GM23338 (cell line): ENCODE results near the gene PPP1R3A. TPM values are rescaled to one million over a fixed set of nuclear protein-coding genes. Genes with fewer than 3 reads are reported as not detected.

Experiments used
- ATAC-seq: fragments of 200-7000 bp; cut with Tn5 transposase; 3 replicates; pipeline ENCODE4 v1.9.1; 2020
- DNase-seq: peaks from one replicate; pipeline ENCODE4 v3.0.0-alpha.2; 2015; ENCODE audit warnings: low spot score
- H2AFZ ChIP-seq: fragments of 200-600 bp; sonication (generic); 2 replicates; pipeline ENCODE4 v1.8.0; 2016; ENCODE audit warnings: antibody characterized with exemption, mild to moderate bottlenecking, moderate library complexity
- H3F3A ChIP-seq: fragments of 200-600 bp; sonication (generic); replicated peaks from 2 replicates; pipeline ENCODE4 v1.8.0; 2017; ENCODE audit warnings: antibody characterized with exemption, mixed run types, low read depth
- H3K27ac ChIP-seq: fragments of 200-600 bp; sonication (generic); 2 replicates; pipeline ENCODE4 v1.6.1; 2016; ENCODE audit warnings: low read depth
- H3K27me3 ChIP-seq: fragments of 200-600 bp; sonication (generic); 2 replicates; pipeline ENCODE4 v1.8.0; 2016; ENCODE audit warnings: mild to moderate bottlenecking, mixed run types, moderate library complexity; ENCODE audit not compliant: insufficient read depth
- H3K36me3 ChIP-seq: fragments of 200-600 bp; sonication (generic); 2 replicates; pipeline ENCODE4 v1.8.0; 2016; ENCODE audit warnings: mild to moderate bottlenecking; ENCODE audit not compliant: insufficient read depth
- H3K4me1 ChIP-seq: fragments of 200-600 bp; sonication (generic); 2 replicates; pipeline ENCODE4 v1.8.0; 2016; ENCODE audit warnings: mild to moderate bottlenecking, moderate library complexity; ENCODE audit not compliant: insufficient read depth
- H3K4me2 ChIP-seq: fragments of 200-600 bp; sonication (generic); 2 replicates; pipeline ENCODE4 v1.7.1; 2017; ENCODE audit warnings: mixed run types
- H3K4me3 ChIP-seq: fragments of 200-600 bp; sonication (generic); 2 replicates; pipeline ENCODE4 v1.6.1; 2016; ENCODE audit warnings: mixed run types
- H3K79me2 ChIP-seq: fragments of 200-600 bp; sonication (generic); replicated peaks from 2 replicates; pipeline ENCODE4 v1.8.0; 2017; ENCODE audit warnings: mild to moderate bottlenecking; ENCODE audit not compliant: insufficient read depth
- H3K9me2 ChIP-seq: fragments of 200-600 bp; sonication (generic); 2 replicates; pipeline ENCODE4 v1.8.0; 2017; ENCODE audit not compliant: insufficient read depth
- H4K20me1 ChIP-seq: fragments of 200-600 bp; sonication (generic); replicated peaks from 2 replicates; pipeline ENCODE4 v1.8.0; 2017; ENCODE audit warnings: mild to moderate bottlenecking; ENCODE audit not compliant: insufficient read depth
- H3K27ac Mint-ChIP-seq: 2 replicates; pipeline ENCODE4 v1.8.0; 2020; ENCODE audit warnings: inconsistent platforms, mild to moderate bottlenecking, moderate library complexity, mixed read lengths
- H3K27me3 Mint-ChIP-seq: 3 replicates; pipeline ENCODE4 v1.8.0; 2022; ENCODE audit warnings: low read depth, mild to moderate bottlenecking, moderate library complexity, mixed read lengths, inconsistent platforms; ENCODE audit not compliant: insufficient read depth, poor library complexity
- H3K36me3 Mint-ChIP-seq: 3 replicates; pipeline ENCODE4 v1.8.0; 2021; ENCODE audit warnings: low read depth, mild to moderate bottlenecking, inconsistent platforms, moderate library complexity, mixed read lengths
- H3K4me1 Mint-ChIP-seq: 3 replicates; pipeline ENCODE4 v1.8.0; 2020; ENCODE audit warnings: mild to moderate bottlenecking, inconsistent platforms, mixed read lengths
- H3K4me3 Mint-ChIP-seq: 3 replicates; pipeline ENCODE4 v1.8.0; 2021; ENCODE audit warnings: moderate library complexity, mild to moderate bottlenecking, inconsistent platforms, mixed read lengths
- H3K9me3 Mint-ChIP-seq: 3 replicates; pipeline ENCODE4 v1.8.0; 2020; ENCODE audit warnings: moderate library complexity, mild to moderate bottlenecking, inconsistent platforms, mixed read lengths
- CREB1 ChIP-seq: fragments of 250-450 bp; sonication (Bioruptor Pico); IDR thresholded peaks from 2 replicates; pipeline ENCODE4 v1.5.0; 2020; ENCODE audit warnings: low read depth, mild to moderate bottlenecking, moderate library complexity
- CTCF ChIP-seq, 2 experiments: fragments of 200-600 bp in 1 of 2; sonication (generic) in 1 of 2; conservative IDR thresholded peaks; 2 replicates each; pipeline versions ENCODE4 v1.5.1 to v1.6.1; 2016 to 2017; ENCODE audit warnings: antibody characterized with exemption in 2 of 2, low read depth in 2 of 2, mild to moderate bottlenecking in 2 of 2, moderate library complexity in 1 of 2
- ETS1 ChIP-seq: IDR thresholded peaks from 2 replicates; pipeline ENCODE4 v1.6.1; 2016; ENCODE audit warnings: antibody characterized with exemption
- EZH2 ChIP-seq: fragments of 200-600 bp; sonication (generic); IDR thresholded peaks from one replicate; pipeline ENCODE4 v1.8.0; 2017; ENCODE audit warnings: antibody characterized with exemption, mild to moderate bottlenecking, low read depth; ENCODE audit not compliant: unreplicated experiment
- EZH2phosphoT487 ChIP-seq: fragments of 200-600 bp; sonication (generic); IDR thresholded peaks from one replicate; pipeline ENCODE4 v1.8.1; 2018; ENCODE audit warnings: antibody characterized with exemption; ENCODE audit not compliant: unreplicated experiment
- JUNB ChIP-seq: IDR thresholded peaks from one replicate; pipeline ENCODE4 v1.6.1; 2016; ENCODE audit warnings: antibody characterized with exemption; ENCODE audit not compliant: unreplicated experiment
- POLR2AphosphoS5 ChIP-seq: IDR thresholded peaks from 2 replicates; pipeline ENCODE4 v1.6.1; 2016; ENCODE audit warnings: antibody characterized with exemption, low read depth
- ZNF114 ChIP-seq: fragments of 250-450 bp; sonication (Bioruptor Pico); IDR thresholded peaks from 2 replicates; pipeline ENCODE4 v1.5.0; 2020; ENCODE audit warnings: mild to moderate bottlenecking, moderate library complexity
- ZNF331 ChIP-seq: fragments of 250-450 bp; sonication (Bioruptor Pico); IDR thresholded peaks from 2 replicates; pipeline ENCODE4 v1.5.0; 2020; ENCODE audit warnings: low read depth, mild to moderate bottlenecking, moderate library complexity
- polyA plus RNA-seq: library from polyadenylated mRNA; unstranded; fragments of >200 nt; fragmentation: Nextera tagmentation; extraction: Ambion mirVana; gene quantifications from 2 replicates; pipeline ENCODE4 v1.2.1, GENCODE V29; 2016
- total RNA-seq: library from RNA; depleted of rRNA; stranded (reverse); fragments of >200 nt; shearing (Covaris generic); gene quantifications from 2 replicates; pipeline ENCODE4 v1.2.3, GENCODE V29; 2014
- TF ChIP-seq, protein P1 (sequence below): IDR thresholded peaks from one replicate; pipeline ENCODE4 v1.6.1; 2018; ENCODE audit warnings: antibody characterized with exemption; ENCODE audit not compliant: unreplicated experiment

PPP1R3A gene
- total and polyA plus RNA-seq, 2 experiments from 2014 or later, result 0.28 TPM; not detected in 1

GRCh38 chr7:113878394-113878992 is 40.3 kb downstream of the PPP1R3A start:
- no peak overlapping the region; the same call in 1 of the 2 replicates for H3K27ac Mint-ChIP-seq
- Histone ChIP-seq H3K79me2 (no peaks in the 10 kb centered on the region), H3K4me2 (no peak overlapping the region)

GRCh38 chr7:113875224-113875623 is 43.6 kb downstream of the PPP1R3A start:
- no peaks in the 10 kb centered on the region for H3K79me2 ChIP-seq
- H3K27ac Mint-ChIP-seq, result no peak overlapping the region
- no peak overlapping the region for H3K4me3 Mint-ChIP-seq
- DNase-seq, result no peak
- H3K9me2 ChIP-seq, result no peaks in the 10 kb centered on the region
- no peak for ATAC-seq
- H3K36me3 ChIP-seq, result no peaks in the 10 kb centered on the region
- H2AFZ ChIP-seq, result no peak overlapping the region
- no peaks in the 10 kb centered on the region for H3K4me1 Mint-ChIP-seq
- H3F3A ChIP-seq, result no peaks in the 10 kb centered on the region
- H3K4me3 ChIP-seq, result no peak overlapping the region
- no peak overlapping the region for H3K4me2 ChIP-seq
- no peaks in the 10 kb centered on the region for H3K4me1 ChIP-seq
- H3K36me3 Mint-ChIP-seq, result no peaks in the 10 kb centered on the region
- H3K27me3 Mint-ChIP-seq, result no peaks in the 10 kb centered on the region
- no peaks in the 10 kb centered on the region for H4K20me1 ChIP-seq
- no peaks in the 10 kb centered on the region for H3K9me3 Mint-ChIP-seq
- no peaks in the 10 kb centered on the region for H3K27me3 ChIP-seq
- H3K27ac ChIP-seq, result no peak overlapping the region
- TF ChIP-seq ETS1, result no peak
- TF ChIP-seq ZNF114 (CRISPR knock-in tag), result no peak
- no peak for TF ChIP-seq ZNF331 (CRISPR knock-in tag)
- TF ChIP-seq POLR2AphosphoS5, result no peak
- TF ChIP-seq CTCF (conservative IDR thresholded peaks at IDR 0.05; ENCODE audit: low read depth in 2 of 2), result no peak
- TF ChIP-seq EZH2, result no peak
- TF ChIP-seq CREB1 (CRISPR knock-in tag), result no peak

More at GRCh38 chr7:113878394-113878992, 40.3 kb downstream of the PPP1R3A start:
- Histone ChIP-seq H3K27ac (no peak overlapping the region), H4K20me1 (no peaks in the 10 kb centered on the region), H3K36me3 (no peaks in the 10 kb centered on the region), H3K4me3 (no peak overlapping the region), H3K27me3 (no peaks in the 10 kb centered on the region), H2AFZ (no peak overlapping the region), H3K9me2 (no peaks in the 10 kb centered on the region), H3K4me1 (no peaks in the 10 kb centered on the region), H3F3A (no peaks in the 10 kb centered on the region)
- Mint-ChIP-seq H3K27me3 (no peaks in the 10 kb centered on the region), H3K4me3 (no peak overlapping the region), H3K4me1 (no peaks in the 10 kb centered on the region), H3K9me3 (no peaks in the 10 kb centered on the region), H3K36me3 (no peaks in the 10 kb centered on the region)
- TF ChIP-seq JUNB, result no peak
- TF ChIP-seq POLR2AphosphoS5, result no peak
- TF ChIP-seq ZNF114 (CRISPR knock-in tag), result no peak
- TF ChIP-seq EZH2phosphoT487, result no peak
- TF ChIP-seq, protein P1, sequence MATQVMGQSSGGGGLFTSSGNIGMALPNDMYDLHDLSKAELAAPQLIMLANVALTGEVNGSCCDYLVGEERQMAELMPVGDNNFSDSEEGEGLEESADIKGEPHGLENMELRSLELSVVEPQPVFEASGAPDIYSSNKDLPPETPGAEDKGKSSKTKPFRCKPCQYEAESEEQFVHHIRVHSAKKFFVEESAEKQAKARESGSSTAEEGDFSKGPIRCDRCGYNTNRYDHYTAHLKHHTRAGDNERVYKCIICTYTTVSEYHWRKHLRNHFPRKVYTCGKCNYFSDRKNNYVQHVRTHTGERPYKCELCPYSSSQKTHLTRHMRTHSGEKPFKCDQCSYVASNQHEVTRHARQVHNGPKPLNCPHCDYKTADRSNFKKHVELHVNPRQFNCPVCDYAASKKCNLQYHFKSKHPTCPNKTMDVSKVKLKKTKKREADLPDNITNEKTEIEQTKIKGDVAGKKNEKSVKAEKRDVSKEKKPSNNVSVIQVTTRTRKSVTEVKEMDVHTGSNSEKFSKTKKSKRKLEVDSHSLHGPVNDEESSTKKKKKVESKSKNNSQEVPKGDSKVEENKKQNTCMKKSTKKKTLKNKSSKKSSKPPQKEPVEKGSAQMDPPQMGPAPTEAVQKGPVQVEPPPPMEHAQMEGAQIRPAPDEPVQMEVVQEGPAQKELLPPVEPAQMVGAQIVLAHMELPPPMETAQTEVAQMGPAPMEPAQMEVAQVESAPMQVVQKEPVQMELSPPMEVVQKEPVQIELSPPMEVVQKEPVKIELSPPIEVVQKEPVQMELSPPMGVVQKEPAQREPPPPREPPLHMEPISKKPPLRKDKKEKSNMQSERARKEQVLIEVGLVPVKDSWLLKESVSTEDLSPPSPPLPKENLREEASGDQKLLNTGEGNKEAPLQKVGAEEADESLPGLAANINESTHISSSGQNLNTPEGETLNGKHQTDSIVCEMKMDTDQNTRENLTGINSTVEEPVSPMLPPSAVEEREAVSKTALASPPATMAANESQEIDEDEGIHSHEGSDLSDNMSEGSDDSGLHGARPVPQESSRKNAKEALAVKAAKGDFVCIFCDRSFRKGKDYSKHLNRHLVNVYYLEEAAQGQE, result no peak
- no peak for TF ChIP-seq ETS1
- ATAC-seq, result no peak
- DNase-seq, result no peak
